GM20000 (cell line): ENCODE measurements around the gene ABHD16B.

Experiments used
- DNase-seq: peaks from one replicate; pipeline ENCODE4 v3.0.0; 2012; ENCODE audit warnings: low spot score
- TF ChIP-seq, protein P1 (sequence below): IDR thresholded peaks from 2 replicates; pipeline ENCODE4 v1.5.1; 2012; ENCODE audit warnings: mild to moderate bottlenecking, control low read depth; ENCODE audit errors: extremely low read depth, missing control alignments

ABHD16B gene

DNA sequence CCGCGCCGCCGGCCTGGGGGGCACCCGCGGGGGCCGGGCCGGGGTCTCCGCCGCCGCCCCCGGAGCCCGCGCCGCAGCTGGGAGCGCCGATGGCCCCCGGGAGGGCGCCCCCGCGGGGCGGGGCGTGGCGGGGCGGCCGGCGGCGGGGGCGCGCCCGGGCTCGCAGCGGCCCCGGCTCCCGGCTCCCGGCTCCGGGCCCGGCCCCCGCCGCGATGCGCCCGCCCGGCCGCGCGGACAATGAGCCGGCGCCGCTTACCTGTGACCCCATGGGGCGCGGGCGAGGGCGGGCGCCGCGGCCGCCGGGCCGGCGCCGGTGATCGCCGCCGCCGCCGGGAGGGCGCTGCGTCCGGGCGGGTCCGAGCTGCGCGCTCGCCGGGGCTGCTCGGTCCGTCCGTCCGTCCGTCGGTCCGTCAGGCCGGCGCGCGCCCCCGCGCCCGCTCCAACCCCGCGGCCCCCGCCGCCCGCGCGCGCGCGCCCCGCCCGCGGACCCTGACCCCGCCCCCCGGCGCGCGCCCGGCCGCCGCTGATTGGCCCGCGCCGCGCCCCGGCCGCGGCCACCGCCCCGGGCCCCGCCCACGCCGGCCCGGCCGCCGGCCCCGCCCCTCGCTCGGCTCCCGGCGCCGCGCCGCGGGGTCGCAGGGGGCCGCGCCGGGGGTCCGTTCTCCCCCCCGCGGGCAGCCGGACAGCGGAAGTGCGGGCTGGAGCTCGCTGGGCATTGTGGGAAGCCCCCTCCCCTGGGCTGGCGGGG, 30.3 kb upstream of the ABHD16B start, which contains the start of gene ZBTB46:
ZBTB46 (minus strand) TSS at position 424 of the 748 bp plus-strand sequence. CDS start 40,507 bp downstream, outside the sequence.
- DNase-seq, result peak; percentile 99
- TF ChIP-seq, protein P1, sequence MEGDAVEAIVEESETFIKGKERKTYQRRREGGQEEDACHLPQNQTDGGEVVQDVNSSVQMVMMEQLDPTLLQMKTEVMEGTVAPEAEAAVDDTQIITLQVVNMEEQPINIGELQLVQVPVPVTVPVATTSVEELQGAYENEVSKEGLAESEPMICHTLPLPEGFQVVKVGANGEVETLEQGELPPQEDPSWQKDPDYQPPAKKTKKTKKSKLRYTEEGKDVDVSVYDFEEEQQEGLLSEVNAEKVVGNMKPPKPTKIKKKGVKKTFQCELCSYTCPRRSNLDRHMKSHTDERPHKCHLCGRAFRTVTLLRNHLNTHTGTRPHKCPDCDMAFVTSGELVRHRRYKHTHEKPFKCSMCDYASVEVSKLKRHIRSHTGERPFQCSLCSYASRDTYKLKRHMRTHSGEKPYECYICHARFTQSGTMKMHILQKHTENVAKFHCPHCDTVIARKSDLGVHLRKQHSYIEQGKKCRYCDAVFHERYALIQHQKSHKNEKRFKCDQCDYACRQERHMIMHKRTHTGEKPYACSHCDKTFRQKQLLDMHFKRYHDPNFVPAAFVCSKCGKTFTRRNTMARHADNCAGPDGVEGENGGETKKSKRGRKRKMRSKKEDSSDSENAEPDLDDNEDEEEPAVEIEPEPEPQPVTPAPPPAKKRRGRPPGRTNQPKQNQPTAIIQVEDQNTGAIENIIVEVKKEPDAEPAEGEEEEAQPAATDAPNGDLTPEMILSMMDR, result no peak

DNA sequence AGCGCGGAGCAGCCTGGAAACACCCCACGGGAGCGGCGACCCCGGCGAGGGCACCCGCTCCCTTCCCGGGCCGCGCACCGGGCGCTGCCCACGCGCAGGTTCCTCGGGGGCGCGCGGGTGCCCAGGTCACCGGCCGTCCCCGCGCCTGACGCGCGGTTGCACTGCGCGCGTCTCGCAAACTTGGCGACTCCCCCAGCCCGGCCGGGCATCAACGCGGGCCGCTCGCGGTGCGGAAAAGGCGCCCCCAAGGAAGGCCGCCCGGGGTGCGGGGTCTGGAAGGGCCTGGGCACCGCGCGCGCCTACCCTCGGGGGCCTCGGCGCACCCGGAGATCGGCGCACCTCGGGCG, 29.7 kb upstream of the ABHD16B start:
- DNase-seq, result no peak
- TF ChIP-seq, protein P1, result no peak

DNA sequence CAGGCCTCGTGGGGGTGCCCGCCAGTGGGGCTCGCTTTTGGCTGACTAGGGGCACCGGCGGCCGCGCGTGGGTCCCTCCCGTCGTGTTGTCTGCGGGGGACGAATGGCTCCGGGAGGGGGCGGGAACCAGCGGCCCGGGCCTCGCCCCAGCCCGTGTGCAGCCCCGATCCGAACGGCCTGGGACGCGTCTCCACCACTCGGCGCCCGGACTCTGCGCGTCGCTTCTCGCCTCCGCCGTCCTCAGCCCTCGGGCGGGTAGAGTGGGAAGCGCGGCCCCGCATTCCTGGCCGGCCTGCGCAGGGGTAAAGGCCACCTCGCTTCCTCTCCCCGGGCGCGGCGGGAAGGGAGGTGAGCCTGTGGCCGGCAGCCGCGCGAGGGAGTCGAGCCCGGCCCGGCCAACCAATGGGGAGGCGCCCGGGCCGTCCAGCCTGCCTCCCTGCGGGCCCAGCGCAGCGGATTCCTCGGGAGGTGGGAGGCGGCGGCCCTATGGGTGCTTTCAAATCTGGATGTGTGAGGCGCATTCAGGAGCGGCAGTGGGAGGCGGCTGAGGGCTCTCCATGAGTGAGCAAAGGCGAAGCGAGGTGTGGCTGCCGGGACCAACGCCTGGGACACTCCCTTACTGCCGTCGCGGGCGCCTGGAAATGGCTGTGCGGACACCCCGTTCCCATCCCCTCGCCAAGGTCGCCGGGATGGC, 29.2 kb upstream of the ABHD16B start:
- TF ChIP-seq, protein P1, result no peak
- DNase-seq, result no peak

DNA sequence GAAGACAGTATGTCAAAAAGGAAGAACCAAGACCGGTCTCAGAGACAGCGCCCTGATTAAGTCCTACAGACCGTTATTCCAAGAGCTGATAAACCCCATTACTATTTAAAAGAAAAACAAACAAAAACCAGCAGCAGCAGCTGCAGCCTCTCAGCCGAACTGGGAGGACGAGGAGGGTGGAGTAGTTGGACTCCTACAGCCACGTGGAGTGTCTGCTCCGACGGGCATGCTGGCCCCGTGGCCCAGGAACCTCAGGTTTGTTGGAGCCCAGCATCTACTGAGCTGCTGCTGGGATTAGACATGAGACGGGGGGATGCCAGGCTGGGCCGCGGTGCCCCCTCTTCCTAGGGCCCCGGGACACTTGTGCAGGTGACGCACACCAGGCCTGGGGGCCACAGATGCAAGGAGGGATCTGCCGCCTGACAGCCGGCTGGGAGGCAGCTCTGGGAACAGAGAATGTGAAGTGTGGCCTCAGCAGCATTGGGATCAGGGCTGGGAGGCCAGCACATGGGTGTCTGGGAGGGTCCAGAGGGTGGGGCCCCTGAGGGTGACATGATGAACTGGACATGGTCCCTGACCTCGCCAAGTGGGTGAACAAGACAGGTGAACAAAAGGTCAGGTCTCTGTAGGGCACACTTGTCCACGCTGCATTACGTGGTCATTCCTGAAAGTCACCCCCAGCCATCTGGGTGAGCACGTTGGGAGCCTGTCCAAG, 27.4 kb upstream of the ABHD16B start:
- no peak for DNase-seq
- TF ChIP-seq, protein P1, result no peak

DNA sequence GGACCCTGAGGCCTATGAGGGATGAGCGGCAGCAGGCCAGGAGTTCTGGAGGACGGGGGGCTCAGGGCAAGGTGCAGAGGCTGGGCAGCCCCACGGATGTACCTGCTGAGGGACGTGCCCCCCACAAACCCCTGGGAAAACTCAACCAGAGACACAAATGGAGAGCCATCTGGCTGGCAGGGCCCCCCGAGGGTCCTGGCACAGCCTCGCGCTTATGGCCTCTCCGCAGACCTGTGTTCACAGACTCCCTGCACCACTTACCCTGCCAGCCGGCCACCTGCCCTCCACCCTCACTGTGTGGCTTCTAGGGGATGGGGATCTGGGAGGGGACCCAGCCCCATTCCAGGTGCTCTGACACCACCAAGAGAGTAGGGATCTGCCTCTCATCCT, 26.8 kb upstream of the ABHD16B start:
- TF ChIP-seq, protein P1, result no peak
- DNase-seq, result no peak

DNA sequence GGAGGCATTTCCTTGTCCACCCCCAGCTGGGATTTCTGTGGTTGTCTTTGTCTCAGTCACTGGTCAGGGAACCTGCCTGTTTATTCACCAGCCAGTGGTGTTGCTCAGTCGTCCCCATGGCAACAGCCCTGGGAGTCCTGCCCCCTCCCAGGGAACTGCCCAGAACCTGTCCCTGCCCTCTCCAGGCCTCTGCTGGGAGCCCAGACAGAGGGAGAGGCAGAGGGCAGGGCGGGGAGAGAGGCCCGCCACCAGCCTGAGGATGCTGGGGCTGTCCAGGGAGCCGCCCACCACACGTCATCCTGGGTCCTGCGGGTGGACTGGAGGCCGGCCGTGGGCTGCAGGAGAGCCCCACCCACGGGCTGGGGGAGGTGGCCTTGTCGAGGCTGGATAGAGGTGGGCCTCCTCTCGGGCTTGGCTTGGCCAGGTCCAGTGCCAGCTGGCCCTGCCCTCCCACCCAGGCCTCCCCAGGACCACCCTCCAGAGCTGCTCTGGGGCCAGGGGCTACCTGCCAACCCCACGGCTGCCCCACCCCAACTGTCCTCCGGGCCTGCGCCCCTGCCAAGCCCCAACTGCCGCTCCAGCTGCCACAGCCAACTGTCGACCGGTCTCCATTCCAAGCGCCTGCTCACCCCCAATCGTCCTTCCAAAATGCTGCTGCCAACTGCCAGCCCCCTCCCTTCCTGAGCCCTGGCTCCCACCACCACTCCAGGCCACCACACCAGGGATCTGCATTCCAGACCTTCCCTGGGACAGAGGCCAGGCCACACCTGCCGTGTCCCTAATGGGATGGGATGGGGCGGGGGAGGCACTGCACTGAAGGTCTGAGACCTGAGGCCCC, 26.1 kb upstream of the ABHD16B start:
- DNase-seq, result peak; percentile 77
- TF ChIP-seq, protein P1, result no peak
